MCF 10A (cell line): ENCODE measurements around the gene LDLRAD4. TPM values are rescaled to one million over a fixed set of nuclear protein-coding genes. Genes with fewer than 3 reads are reported as not detected.

ENCODE experiments used
- BruUV-seq: library from RNA; stranded (reverse); fragments of 400-500 nt; replicated peaks from 2 replicates; lab custom pipeline; 2021; lab: Mats Ljungman, UMichigan
- CTCF ChIA-PET: fragments of 300-600 bp; sonication (Branson Sonifier 250); formaldehyde crosslinking; extraction: SDS; loops from one replicate; lab custom pipeline; 2021; ENCODE audit warnings: antibody characterized with exemption, inconsistent platforms; lab: Yijun Ruan, JAX
- POLR2A ChIA-PET: fragments of 300-600, 350-650 bp; sonication (Branson Sonifier 250); formaldehyde crosslinking; extraction: SDS; loops from one replicate; lab custom pipeline; 2020; ENCODE audit warnings: antibody characterized with exemption, inconsistent platforms; lab: Yijun Ruan, JAX
- DNase-seq: peaks from one replicate; pipeline ENCODE4 v3.0.0-alpha.2; 2018; ENCODE audit not compliant: unreplicated experiment
- H3K27ac Mint-ChIP-seq: one replicate; pipeline ENCODE4 v1.8.0; 2022; ENCODE audit warnings: mild to moderate bottlenecking, low read depth, mixed read lengths; ENCODE audit not compliant: unreplicated experiment
- H3K27me3 Mint-ChIP-seq: one replicate; pipeline ENCODE4 v1.8.0; 2022; ENCODE audit warnings: mixed read lengths; ENCODE audit not compliant: insufficient read depth, unreplicated experiment
- H3K36me3 Mint-ChIP-seq: one replicate; pipeline ENCODE4 v1.8.0; 2022; ENCODE audit warnings: mild to moderate bottlenecking, moderate library complexity, mixed read lengths; ENCODE audit not compliant: insufficient read depth, unreplicated experiment
- H3K4me1 Mint-ChIP-seq: one replicate; pipeline ENCODE4 v1.8.0; 2022; ENCODE audit warnings: mixed read lengths; ENCODE audit not compliant: insufficient read depth, unreplicated experiment
- H3K4me3 Mint-ChIP-seq: one replicate; pipeline ENCODE4 v1.8.0; 2022; ENCODE audit warnings: mild to moderate bottlenecking, moderate library complexity, mixed read lengths; ENCODE audit not compliant: unreplicated experiment
- H3K9me3 Mint-ChIP-seq: one replicate; pipeline ENCODE4 v1.8.0; 2022; ENCODE audit warnings: mixed read lengths; ENCODE audit not compliant: unreplicated experiment
- intact Hi-C: fragments of 100-400 bp; cut with micrococcal nuclease; formaldehyde crosslinking; loops from 2 replicates; pipeline ENCODE4 v1.14.1; 2022
- total RNA-seq: library from RNA; stranded (reverse); gene quantifications from 2 replicates; pipeline ENCODE4 v1.2.3, GENCODE V29; 2022
- TF ChIP-seq, protein P1 (sequence below): fragments of 200-600 bp; IDR thresholded peaks from one replicate; pipeline ENCODE4 v1.8.0; 2022; ENCODE audit warnings: antibody characterized with exemption, mild to moderate bottlenecking; ENCODE audit not compliant: unreplicated experiment

LDLRAD4 gene
- total RNA-seq, 1 experiment from 2014 or later: not detected

DNA sequence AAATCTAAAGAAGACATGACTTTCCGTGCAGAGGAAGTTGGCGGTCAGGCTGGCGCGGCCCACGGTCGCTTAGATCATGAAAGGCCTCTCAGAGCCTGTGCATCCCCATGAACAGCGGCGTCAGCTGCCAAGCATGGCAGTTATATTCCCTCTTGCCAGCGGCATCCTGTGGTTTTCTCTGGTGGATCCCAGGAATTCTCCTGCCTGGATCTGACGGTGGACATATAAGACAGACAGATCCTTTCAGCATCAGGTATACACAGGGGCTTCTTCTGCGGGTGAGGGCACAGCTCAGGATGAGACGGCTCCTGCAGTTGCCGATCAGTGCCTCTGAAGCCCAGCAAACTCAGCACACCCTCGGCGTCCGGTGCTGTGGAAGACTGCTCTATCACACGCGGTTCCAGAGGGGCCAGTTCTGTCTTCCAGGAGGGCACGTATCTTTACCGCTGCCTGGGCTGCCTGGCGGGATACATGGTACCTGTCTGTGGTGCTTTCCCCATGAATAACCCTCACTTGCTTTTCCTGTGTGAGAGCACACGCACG lies 157.8 kb downstream of the LDLRAD4 start:
- Mint-ChIP-seq H3K27ac (no peak overlapping the region), H3K36me3 (no peaks in the 10 kb centered on the region), H3K4me1 (peaks cover 6% of the 10 kb centered on the region), H3K27me3 (no peaks in the 10 kb centered on the region), H3K4me3 (no peak overlapping the region), H3K9me3 (no peaks in the 10 kb centered on the region)
- BruUV-seq: no TSS peak
- DNase-seq: no peak
- TF ChIP-seq, protein P1, sequence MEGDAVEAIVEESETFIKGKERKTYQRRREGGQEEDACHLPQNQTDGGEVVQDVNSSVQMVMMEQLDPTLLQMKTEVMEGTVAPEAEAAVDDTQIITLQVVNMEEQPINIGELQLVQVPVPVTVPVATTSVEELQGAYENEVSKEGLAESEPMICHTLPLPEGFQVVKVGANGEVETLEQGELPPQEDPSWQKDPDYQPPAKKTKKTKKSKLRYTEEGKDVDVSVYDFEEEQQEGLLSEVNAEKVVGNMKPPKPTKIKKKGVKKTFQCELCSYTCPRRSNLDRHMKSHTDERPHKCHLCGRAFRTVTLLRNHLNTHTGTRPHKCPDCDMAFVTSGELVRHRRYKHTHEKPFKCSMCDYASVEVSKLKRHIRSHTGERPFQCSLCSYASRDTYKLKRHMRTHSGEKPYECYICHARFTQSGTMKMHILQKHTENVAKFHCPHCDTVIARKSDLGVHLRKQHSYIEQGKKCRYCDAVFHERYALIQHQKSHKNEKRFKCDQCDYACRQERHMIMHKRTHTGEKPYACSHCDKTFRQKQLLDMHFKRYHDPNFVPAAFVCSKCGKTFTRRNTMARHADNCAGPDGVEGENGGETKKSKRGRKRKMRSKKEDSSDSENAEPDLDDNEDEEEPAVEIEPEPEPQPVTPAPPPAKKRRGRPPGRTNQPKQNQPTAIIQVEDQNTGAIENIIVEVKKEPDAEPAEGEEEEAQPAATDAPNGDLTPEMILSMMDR: no peak
- CTCF ChIA-PET: no interaction called here
- intact Hi-C loops: no loop called here
- POLR2A ChIA-PET: interaction anchor here (0.7 kb wide), 1 partner anchor 95 kb away, joined by 3 read pairs; no protein-coding TSS in a partner anchor

DNA sequence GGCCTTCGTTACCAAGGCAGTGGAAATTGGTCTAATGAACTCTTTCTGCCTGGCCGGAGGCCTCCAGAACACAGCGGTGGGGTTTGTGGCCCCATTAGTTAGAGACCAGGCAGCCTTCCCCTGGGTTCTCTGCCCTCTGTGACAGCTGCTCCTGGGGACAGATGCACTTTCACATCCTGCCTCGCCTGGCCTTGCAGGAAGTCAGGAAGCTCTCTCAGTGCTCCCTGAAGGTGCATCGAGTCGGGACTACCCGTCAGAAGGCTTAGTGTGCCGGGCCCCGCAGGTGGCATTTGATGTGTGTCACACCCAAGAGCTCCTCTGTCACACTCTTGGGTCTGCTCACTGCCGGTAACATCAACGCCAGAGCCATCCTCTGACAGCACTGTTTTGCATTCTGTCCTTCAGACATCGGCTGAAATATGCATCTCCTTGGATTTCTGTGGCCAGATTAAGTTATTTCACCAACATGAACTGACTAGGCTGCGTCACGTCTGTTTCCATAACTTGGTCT lies 158.3 kb downstream of the LDLRAD4 start:
- no peaks in the 10 kb centered on the region for H3K36me3 Mint-ChIP-seq
- no peak overlapping the region for H3K4me3 Mint-ChIP-seq
- ChIA-PET POLR2A (interaction anchor here (0.7 kb wide), 2 partner anchors 26 to 95 kb away, joined by 3 read pairs; no protein-coding TSS in a partner anchor), CTCF (no interaction called here)
- no peaks in the 10 kb centered on the region for H3K9me3 Mint-ChIP-seq
- DNase-seq: no peak
- no peaks in the 10 kb centered on the region for H3K27me3 Mint-ChIP-seq
- peaks cover 6% of the 10 kb centered on the region for H3K4me1 Mint-ChIP-seq
- no TSS peak for BruUV-seq
- intact Hi-C loops: no loop called here
- TF ChIP-seq, protein P1: no peak
- no peak overlapping the region for H3K27ac Mint-ChIP-seq

DNA sequence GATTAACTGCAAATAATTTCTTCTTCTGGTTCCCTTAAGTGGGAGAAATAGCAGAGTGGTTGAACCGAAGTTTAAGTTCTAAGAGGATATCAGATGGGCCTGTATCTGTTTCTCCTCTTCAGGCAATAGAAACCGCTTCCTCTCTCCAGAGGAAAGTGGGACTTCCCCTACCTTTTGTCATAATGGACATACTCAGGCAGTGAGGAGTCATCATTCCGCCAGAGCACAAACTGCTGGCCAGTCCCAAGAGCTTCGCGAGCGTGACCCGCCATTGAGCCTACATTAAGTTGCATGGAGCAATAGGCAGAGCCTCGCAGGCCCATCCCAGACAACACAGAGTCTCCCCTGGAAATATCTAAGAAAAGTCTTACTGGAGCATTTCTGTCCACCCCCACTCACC lies 158.9 kb downstream of the LDLRAD4 start:
- TF ChIP-seq, protein P1: no peak

DNA sequence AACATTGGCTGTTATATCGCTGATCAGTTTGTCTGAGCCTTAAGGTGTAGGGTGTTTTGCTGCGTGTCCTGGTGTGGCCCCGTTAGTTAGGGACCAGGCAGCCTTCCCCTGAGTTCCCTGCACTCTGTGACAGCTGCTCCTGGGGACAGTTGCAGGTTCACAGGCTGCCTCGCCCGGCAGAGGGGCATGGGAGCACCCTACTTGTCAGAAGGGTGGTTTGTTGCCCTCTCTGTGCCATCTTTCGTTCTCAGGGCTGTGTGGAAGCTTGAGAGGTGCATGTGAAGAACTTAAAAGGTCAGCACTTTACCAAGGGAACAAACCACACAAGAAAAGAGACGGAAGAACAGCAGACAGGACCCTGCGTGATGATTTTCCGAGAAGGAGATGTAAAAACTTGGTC lies 159.6 kb downstream of the LDLRAD4 start:
- DNase-seq: no peak
- H3K36me3 Mint-ChIP-seq: no peaks in the 10 kb centered on the region
- TF ChIP-seq, protein P1: no peak
- no peaks in the 10 kb centered on the region for H3K9me3 Mint-ChIP-seq
- no peak overlapping the region for H3K4me3 Mint-ChIP-seq
- CTCF ChIA-PET: no interaction called here
- no peak overlapping the region for H3K27ac Mint-ChIP-seq
- POLR2A ChIA-PET: no interaction called here
- BruUV-seq: no TSS peak
- intact Hi-C loops: no loop called here
- no peaks in the 10 kb centered on the region for H3K27me3 Mint-ChIP-seq
- H3K4me1 Mint-ChIP-seq: peaks cover 6% of the 10 kb centered on the region

More for the DNA sequence above, 158.9 kb downstream of the LDLRAD4 start:
- no peak overlapping the region for H3K4me3 Mint-ChIP-seq
- no peak overlapping the region for H3K27ac Mint-ChIP-seq
- ChIA-PET POLR2A (interaction anchor here (0.7 kb wide), 1 partner anchor 27 kb away, joined by 3 read pairs; no protein-coding TSS in a partner anchor), CTCF (no interaction called here)
- peaks cover 6% of the 10 kb centered on the region for H3K4me1 Mint-ChIP-seq
- no TSS peak for BruUV-seq
- H3K9me3 Mint-ChIP-seq: no peaks in the 10 kb centered on the region
- DNase-seq: no peak
- intact Hi-C loops: no loop called here
- no peaks in the 10 kb centered on the region for H3K27me3 Mint-ChIP-seq
- H3K36me3 Mint-ChIP-seq: no peaks in the 10 kb centered on the region
